ENCODE measurements around the gene RNF114.

DNA sequence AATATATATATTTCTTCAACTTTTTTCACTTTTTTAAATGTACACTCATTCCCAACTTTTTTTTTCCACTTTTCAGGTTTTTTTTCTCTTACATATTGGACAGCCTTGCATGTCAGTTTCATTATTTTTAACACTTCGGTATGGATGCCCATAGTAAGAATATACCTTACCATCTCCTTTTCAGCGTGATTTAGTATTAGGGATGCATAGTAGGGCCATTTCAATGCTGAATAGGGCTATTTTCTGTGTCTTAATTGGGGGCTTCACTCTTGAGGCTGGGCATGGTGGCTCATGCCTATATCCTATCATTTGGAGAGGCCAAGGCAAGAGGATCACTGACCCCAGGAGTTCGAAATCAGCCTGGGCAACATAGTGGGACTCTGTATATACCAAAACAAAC lies 6.7 kb downstream of the RNF114 start:
- no peak for TF ChIP-seq FOXP2 (optimal IDR thresholded peaks at IDR 0.05; ENCODE audit: borderline replicate concordance, extremely low read depth, extremely low read length, insufficient read depth)
- no peak for TF ChIP-seq TAF1 (IDR thresholded peaks at IDR 0.05; ENCODE audit: borderline replicate concordance, insufficient read depth, low read length)
